ENCODE measurements around the gene RASL12. TPM values are rescaled to one million over a fixed set of nuclear protein-coding genes. Genes with fewer than 3 reads are reported as not detected.

Gene RASL12
- total RNA-seq (2022; extraction: Qiagen RNA extraction), result 0.10 to 0.16 TPM (median 0.12 TPM) in 5 replicates

GRCh38 chr15:65067645-65068402 lies at the start of gene RASL12:
RASL12 (minus strand) TSS chr15:65067991; CDS start chr15:65067835, 156 bp downstream.

GRCh38 chr15:65115086-65115485 lies 47.3 kb upstream of the RASL12 start, which contains the start of gene UBAP1L:
UBAP1L (minus strand) TSS chr15:65115200; CDS start chr15:65106215, 8,985 bp downstream.

GRCh38 chr15:65076486-65077290 lies 8.9 kb upstream of the RASL12 start, which contains the start of gene KBTBD13:
KBTBD13 (plus strand) TSS chr15:65076746; CDS start chr15:65076816, 70 bp downstream.

GRCh38 chr15:65044724-65045481 lies 22.9 kb downstream of the RASL12 start, which contains the start of gene SLC51B:
SLC51B (plus strand) TSS chr15:65045387; CDS start chr15:65050005, 4,618 bp downstream.

GRCh38 chr15:65028921-65029735 lies 38.7 kb downstream of the RASL12 start, which contains the start of gene MTFMT:
MTFMT (minus strand) TSS chr15:65029639; CDS start chr15:65029613, 26 bp downstream.

Other genes starting within 250 kb of the RASL12 start
- gene PIF1, start 242.3 kb downstream of the RASL12 start, total RNA-seq (2022; extraction: Qiagen RNA extraction), result 11.6 to 23.5 TPM (median 16.4 TPM) in 5 replicates
- gene PLEKHO2, start 226.1 kb downstream of the RASL12 start, total RNA-seq (2022; extraction: Qiagen RNA extraction), result 5.4 to 6.4 TPM (median 6.0 TPM) in 5 replicates
- 1.7 to 2.8 TPM (median 2.2 TPM) in 5 replicates for gene ANKDD1A, start 156.1 kb downstream of the RASL12 start, total RNA-seq (2022; extraction: Qiagen RNA extraction)
- 115 to 127 TPM (median 122 TPM) in 5 replicates for gene SPG21, start 78.1 kb downstream of the RASL12 start, total RNA-seq (2022; extraction: Qiagen RNA extraction)
- gene MTFMT, start 38.4 kb downstream of the RASL12 start, total RNA-seq (2022; extraction: Qiagen RNA extraction), result 22.3 to 28.2 TPM (median 26.6 TPM) in 5 replicates
- gene SLC51B, start 22.6 kb downstream of the RASL12 start, total RNA-seq (2022; extraction: Qiagen RNA extraction), result 14.3 to 20.5 TPM (median 15.7 TPM) in 5 replicates
- not detected in 5 replicates for gene KBTBD13, start 8.8 kb upstream of the RASL12 start, total RNA-seq (2022; extraction: Qiagen RNA extraction)
- 0.55 to 2.0 TPM (median 0.74 TPM) in 5 replicates for gene UBAP1L, start 47.2 kb upstream of the RASL12 start, total RNA-seq (2022; extraction: Qiagen RNA extraction)
- gene PDCD7, start 65.8 kb upstream of the RASL12 start, total RNA-seq (2022; extraction: Qiagen RNA extraction), result 24.5 to 29.7 TPM (median 27.7 TPM) in 5 replicates
- gene CLPX, start 117.4 kb upstream of the RASL12 start, total RNA-seq (2022; extraction: Qiagen RNA extraction), result 37.2 to 54.0 TPM (median 48.0 TPM) in 5 replicates
- 0.11 to 0.24 TPM (median 0.17 TPM) in 5 replicates for gene CILP, start 143.5 kb upstream of the RASL12 start, total RNA-seq (2022; extraction: Qiagen RNA extraction)
- 9.2 to 11.7 TPM (median 11.2 TPM) in 5 replicates for gene PARP16, start 218.9 kb upstream of the RASL12 start, total RNA-seq (2022; extraction: Qiagen RNA extraction)
- gene RNU5A-1, start 228.1 kb upstream of the RASL12 start, total RNA-seq (2022; extraction: Qiagen RNA extraction), result not detected in 5 replicates
- not detected in 5 replicates for gene RNU5B-1, start 236.7 kb upstream of the RASL12 start, total RNA-seq (2022; extraction: Qiagen RNA extraction)